ENCODE results near the gene ARMC3. TPM values are rescaled to one million over a fixed set of nuclear protein-coding genes. Genes with fewer than 3 reads are reported as not detected.
"Not testable (repeated sequence)": the region's sequence is repeated elsewhere in the genome, so short reads cannot be mapped to it uniquely, and the experiment has no call there.

The ARMC3 gene
- total RNA-seq, 1 experiment from 2014 or later: 0.28 TPM

DNA sequence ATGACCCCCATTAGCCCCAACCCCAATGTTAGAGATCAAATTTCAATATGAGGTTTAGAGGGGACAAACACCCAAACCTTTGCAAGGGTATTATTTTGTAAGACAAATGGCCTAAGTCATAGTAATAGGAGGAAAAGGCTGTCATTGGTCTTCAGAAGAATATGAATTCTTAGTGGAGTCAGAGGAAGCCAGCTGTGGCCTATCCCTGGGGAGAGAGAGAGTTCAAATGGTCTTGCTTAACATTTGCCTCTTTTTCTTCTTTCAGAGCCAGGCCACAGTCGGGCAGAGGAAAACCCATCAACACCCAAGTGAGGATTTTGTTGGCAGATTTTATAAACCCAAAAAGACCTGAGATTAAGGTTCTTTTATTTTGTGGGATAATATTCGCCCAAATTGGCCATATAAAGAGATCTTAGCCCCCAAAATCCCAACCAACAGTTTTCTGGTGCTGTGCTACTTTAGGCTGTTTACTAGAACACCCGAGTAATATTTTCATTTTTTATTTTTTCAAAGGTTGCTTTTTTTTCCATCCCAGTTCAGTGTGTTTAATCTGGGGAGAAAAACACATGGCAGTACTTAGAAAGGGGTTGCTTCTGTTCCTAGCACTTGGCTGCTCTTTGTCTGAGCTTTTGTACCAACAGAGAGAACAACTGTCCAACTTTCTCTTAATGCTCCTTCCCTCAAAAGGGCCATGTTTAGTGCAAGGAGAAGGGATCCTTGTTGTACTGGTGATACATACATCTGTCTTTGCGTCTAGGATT is 26.8 kb upstream of the ARMC3 start (continued):
- TF ChIP-seq NFATC4 (CRISPR knock-in tag; IDR thresholded peaks at IDR 0.05): no peak

DNA sequence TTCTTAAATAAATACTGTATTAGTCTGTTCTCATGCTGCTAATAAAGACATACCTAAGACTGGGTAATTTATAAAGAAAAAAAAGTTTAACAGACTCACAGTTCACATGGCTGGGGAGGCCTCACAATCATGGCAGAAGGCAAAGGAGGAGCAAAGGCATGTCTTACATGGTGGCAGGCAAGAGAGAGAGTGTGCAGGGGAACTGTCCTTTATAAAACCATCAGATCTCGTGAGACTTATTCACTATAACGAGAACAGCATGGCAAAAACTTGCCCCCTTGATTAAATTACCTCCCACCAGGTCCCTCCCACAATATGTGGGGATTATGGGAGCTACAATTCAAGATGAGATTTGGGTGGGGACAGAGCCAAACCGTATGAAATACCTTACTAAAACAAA is 25.7 kb upstream of the ARMC3 start:
- ATAC-seq: not testable (repeated sequence)

DNA sequence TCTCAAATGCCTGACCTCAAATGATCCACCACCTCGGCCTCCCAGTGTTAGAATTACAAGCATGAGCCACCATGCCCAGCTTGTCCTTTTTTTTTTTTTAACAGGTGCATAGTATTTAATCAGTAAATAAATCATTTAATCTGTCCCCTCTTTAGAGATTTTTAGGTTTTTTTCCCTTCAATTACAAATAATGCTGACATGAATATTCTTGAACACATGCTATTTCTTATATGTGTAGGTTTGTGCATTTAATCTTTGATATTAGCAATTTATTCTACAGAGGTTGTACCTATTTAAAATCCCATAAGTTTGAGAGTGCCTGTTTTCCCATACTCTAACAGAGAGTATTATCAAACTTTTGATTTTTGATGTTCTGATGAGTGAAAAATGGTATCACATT is 24.2 kb upstream of the ARMC3 start:
- peaks cover 28% of the 10 kb centered on the region for H3K36me3 Mint-ChIP-seq
- POLR2A ChIA-PET: no interaction called here
- no peaks in the 10 kb centered on the region for H3K27me3 Mint-ChIP-seq (ENCODE audit: low read depth)
- H3K4me1 Mint-ChIP-seq: no peaks in the 10 kb centered on the region
- H3K4me3 Mint-ChIP-seq: no peak overlapping the region
- TF ChIP-seq GTF2I (CRISPR knock-in tag; conservative IDR thresholded peaks at IDR 0.05): no peak
- no peak for TF ChIP-seq ZNF317 (CRISPR knock-in tag; IDR thresholded peaks at IDR 0.05; ENCODE audit: borderline replicate concordance, low read depth)
- TF ChIP-seq, protein P1, sequence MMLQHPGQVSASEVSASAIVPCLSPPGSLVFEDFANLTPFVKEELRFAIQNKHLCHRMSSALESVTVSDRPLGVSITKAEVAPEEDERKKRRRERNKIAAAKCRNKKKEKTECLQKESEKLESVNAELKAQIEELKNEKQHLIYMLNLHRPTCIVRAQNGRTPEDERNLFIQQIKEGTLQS (CRISPR knock-in tag; conservative IDR thresholded peaks at IDR 0.05): no peak
- no peak for TF ChIP-seq OVOL2 (CRISPR knock-in tag; IDR thresholded peaks at IDR 0.05; ENCODE audit: borderline replicate concordance)
- TF ChIP-seq, protein P2, sequence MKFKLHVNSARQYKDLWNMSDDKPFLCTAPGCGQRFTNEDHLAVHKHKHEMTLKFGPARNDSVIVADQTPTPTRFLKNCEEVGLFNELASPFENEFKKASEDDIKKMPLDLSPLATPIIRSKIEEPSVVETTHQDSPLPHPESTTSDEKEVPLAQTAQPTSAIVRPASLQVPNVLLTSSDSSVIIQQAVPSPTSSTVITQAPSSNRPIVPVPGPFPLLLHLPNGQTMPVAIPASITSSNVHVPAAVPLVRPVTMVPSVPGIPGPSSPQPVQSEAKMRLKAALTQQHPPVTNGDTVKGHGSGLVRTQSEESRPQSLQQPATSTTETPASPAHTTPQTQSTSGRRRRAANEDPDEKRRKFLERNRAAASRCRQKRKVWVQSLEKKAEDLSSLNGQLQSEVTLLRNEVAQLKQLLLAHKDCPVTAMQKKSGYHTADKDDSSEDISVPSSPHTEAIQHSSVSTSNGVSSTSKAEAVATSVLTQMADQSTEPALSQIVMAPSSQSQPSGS (CRISPR knock-in tag; IDR thresholded peaks at IDR 0.05; ENCODE audit: borderline replicate concordance, low read depth): no peak
- TF ChIP-seq RELA (CRISPR knock-in tag; IDR thresholded peaks at IDR 0.05; ENCODE audit: borderline replicate concordance): no peak
- no peak for TF ChIP-seq ZNF671 (CRISPR knock-in tag; IDR thresholded peaks at IDR 0.05)
- TF ChIP-seq, protein P3, sequence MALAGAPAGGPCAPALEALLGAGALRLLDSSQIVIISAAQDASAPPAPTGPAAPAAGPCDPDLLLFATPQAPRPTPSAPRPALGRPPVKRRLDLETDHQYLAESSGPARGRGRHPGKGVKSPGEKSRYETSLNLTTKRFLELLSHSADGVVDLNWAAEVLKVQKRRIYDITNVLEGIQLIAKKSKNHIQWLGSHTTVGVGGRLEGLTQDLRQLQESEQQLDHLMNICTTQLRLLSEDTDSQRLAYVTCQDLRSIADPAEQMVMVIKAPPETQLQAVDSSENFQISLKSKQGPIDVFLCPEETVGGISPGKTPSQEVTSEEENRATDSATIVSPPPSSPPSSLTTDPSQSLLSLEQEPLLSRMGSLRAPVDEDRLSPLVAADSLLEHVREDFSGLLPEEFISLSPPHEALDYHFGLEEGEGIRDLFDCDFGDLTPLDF (CRISPR knock-in tag; IDR thresholded peaks at IDR 0.05): no peak
- no peak for TF ChIP-seq NFE2L1 (CRISPR knock-in tag; IDR thresholded peaks at IDR 0.05)
- TF ChIP-seq JAZF1 (CRISPR knock-in tag; IDR thresholded peaks at IDR 0.05): no peak
- TF ChIP-seq ZNF219 (CRISPR knock-in tag; IDR thresholded peaks at IDR 0.05; ENCODE audit: borderline replicate concordance): no peak
- no peak for TF ChIP-seq ZNF396 (CRISPR knock-in tag; IDR thresholded peaks at IDR 0.05; ENCODE audit: borderline replicate concordance)
- TF ChIP-seq, protein P4, sequence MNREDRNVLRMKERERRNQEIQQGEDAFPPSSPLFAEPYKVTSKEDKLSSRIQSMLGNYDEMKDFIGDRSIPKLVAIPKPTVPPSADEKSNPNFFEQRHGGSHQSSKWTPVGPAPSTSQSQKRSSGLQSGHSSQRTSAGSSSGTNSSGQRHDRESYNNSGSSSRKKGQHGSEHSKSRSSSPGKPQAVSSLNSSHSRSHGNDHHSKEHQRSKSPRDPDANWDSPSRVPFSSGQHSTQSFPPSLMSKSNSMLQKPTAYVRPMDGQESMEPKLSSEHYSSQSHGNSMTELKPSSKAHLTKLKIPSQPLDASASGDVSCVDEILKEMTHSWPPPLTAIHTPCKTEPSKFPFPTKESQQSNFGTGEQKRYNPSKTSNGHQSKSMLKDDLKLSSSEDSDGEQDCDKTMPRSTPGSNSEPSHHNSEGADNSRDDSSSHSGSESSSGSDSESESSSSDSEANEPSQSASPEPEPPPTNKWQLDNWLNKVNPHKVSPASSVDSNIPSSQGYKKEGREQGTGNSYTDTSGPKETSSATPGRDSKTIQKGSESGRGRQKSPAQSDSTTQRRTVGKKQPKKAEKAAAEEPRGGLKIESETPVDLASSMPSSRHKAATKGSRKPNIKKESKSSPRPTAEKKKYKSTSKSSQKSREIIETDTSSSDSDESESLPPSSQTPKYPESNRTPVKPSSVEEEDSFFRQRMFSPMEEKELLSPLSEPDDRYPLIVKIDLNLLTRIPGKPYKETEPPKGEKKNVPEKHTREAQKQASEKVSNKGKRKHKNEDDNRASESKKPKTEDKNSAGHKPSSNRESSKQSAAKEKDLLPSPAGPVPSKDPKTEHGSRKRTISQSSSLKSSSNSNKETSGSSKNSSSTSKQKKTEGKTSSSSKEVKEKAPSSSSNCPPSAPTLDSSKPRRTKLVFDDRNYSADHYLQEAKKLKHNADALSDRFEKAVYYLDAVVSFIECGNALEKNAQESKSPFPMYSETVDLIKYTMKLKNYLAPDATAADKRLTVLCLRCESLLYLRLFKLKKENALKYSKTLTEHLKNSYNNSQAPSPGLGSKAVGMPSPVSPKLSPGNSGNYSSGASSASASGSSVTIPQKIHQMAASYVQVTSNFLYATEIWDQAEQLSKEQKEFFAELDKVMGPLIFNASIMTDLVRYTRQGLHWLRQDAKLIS (CRISPR knock-in tag; IDR thresholded peaks at IDR 0.05; ENCODE audit: borderline replicate concordance): no peak
- no peak for TF ChIP-seq TCF7 (CRISPR knock-in tag; IDR thresholded peaks at IDR 0.05; ENCODE audit: low read depth)
- TF ChIP-seq NFYB (CRISPR knock-in tag; conservative IDR thresholded peaks at IDR 0.05; ENCODE audit: low read depth): no peak
- no peak for TF ChIP-seq KAT7 (CRISPR knock-in tag; IDR thresholded peaks at IDR 0.05; ENCODE audit: borderline replicate concordance)
- TF ChIP-seq CBFB (CRISPR knock-in tag; IDR thresholded peaks at IDR 0.05; ENCODE audit: low read depth): no peak
- TF ChIP-seq, protein P5, sequence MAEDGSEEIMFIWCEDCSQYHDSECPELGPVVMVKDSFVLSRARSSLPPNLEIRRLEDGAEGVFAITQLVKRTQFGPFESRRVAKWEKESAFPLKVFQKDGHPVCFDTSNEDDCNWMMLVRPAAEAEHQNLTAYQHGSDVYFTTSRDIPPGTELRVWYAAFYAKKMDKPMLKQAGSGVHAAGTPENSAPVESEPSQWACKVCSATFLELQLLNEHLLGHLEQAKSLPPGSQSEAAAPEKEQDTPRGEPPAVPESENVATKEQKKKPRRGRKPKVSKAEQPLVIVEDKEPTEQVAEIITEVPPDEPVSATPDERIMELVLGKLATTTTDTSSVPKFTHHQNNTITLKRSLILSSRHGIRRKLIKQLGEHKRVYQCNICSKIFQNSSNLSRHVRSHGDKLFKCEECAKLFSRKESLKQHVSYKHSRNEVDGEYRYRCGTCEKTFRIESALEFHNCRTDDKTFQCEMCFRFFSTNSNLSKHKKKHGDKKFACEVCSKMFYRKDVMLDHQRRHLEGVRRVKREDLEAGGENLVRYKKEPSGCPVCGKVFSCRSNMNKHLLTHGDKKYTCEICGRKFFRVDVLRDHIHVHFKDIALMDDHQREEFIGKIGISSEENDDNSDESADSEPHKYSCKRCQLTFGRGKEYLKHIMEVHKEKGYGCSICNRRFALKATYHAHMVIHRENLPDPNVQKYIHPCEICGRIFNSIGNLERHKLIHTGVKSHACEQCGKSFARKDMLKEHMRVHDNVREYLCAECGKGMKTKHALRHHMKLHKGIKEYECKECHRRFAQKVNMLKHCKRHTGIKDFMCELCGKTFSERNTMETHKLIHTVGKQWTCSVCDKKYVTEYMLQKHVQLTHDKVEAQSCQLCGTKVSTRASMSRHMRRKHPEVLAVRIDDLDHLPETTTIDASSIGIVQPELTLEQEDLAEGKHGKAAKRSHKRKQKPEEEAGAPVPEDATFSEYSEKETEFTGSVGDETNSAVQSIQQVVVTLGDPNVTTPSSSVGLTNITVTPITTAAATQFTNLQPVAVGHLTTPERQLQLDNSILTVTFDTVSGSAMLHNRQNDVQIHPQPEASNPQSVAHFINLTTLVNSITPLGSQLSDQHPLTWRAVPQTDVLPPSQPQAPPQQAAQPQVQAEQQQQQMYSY (CRISPR knock-in tag; IDR thresholded peaks at IDR 0.05): no peak
- no peak for TF ChIP-seq NR3C1 (CRISPR knock-in tag; conservative IDR thresholded peaks at IDR 0.05; ENCODE audit: low read depth)
- no peak for ATAC-seq
- CTCF ChIA-PET: no interaction called here
- peaks cover 61% of the 10 kb centered on the region for H3K9me3 Mint-ChIP-seq
- DNase-seq (ENCODE audit: low spot score): no peak
- H3K27ac Mint-ChIP-seq: no peak overlapping the region

More for the DNA sequence above, 25.7 kb upstream of the ARMC3 start:
- DNase-seq (ENCODE audit: low spot score); POLR2A ChIA-PET; H3K27ac Mint-ChIP-seq; H3K4me1 Mint-ChIP-seq; CTCF ChIA-PET; H3K4me3 Mint-ChIP-seq; H3K27me3 Mint-ChIP-seq (ENCODE audit: low read depth): not testable (repeated sequence)
- Mint-ChIP-seq H3K36me3 (peaks cover 13% of the 10 kb centered on the region), H3K9me3 (peaks cover 49% of the 10 kb centered on the region)
